B cell (primary cell): ENCODE data around the gene BIK. TPM values are rescaled to one million over a fixed set of nuclear protein-coding genes. Genes with fewer than 3 reads are reported as not detected.

Experiments
- ATAC-seq: fragments of 200-7000 bp; cut with Tn5 transposase; one replicate; pipeline ENCODE4 v1.10.0; 2021; ENCODE audit warnings: low read depth, mild to moderate bottlenecking, moderate number of reproducible peaks, moderate library complexity
- CTCF ChIA-PET: fragments of 350-600 bp; sonication (Branson Sonifier 250); formaldehyde crosslinking; loops from one replicate; lab custom pipeline; 2021; ENCODE audit warnings: antibody characterized with exemption, inconsistent platforms; lab: Charles Lee
- POLR2A ChIA-PET: fragments of 350-600 bp; sonication (Branson Sonifier 250); formaldehyde crosslinking; loops from one replicate; lab custom pipeline; 2021; ENCODE audit warnings: antibody characterized with exemption; lab: Charles Lee
- DNase-seq: peaks from one replicate; pipeline ENCODE4 v3.0.0; 2013
- H2AFZ ChIP-seq: 2 replicates; pipeline ENCODE4 v1.6.1; 2012; ENCODE audit warnings: mild to moderate bottlenecking, low read depth, low read length; ENCODE audit not compliant: insufficient read depth, poor library complexity, severe bottlenecking
- H3K27ac ChIP-seq, 2 donors: 1 replicate in 1 of 2; 2 replicates in 1 of 2; pipeline ENCODE4 v1.5.1; 2012 to 2013; ENCODE audit warnings: low read length in 2 of 2, mild to moderate bottlenecking in 2 of 2, moderate library complexity in 1 of 2
- H3K27me3 ChIP-seq, 4 experiments: fragments of 200-600 bp in 1 of 4; sonication (generic) in 1 of 4; replicated peaks in 1 of 4; 1 replicate in 2 of 4; 2 replicates in 2 of 4; pipeline versions ENCODE4 v1.6.1 to v1.7.0; 2013 to 2016; ENCODE audit warnings: low read length in 3 of 4, mild to moderate bottlenecking in 2 of 4, mixed read lengths in 1 of 4, moderate library complexity in 1 of 4; ENCODE audit not compliant: insufficient read depth in 4 of 4, control insufficient read depth in 3 of 4; ENCODE audit errors: control extremely low read depth in 1 of 4
- H3K36me3 ChIP-seq, 2 experiments: replicated peaks in 1 of 2; 1 replicate in 1 of 2; 2 replicates in 1 of 2; pipeline versions ENCODE4 v1.6.1 to v1.7.1; 2013; ENCODE audit warnings: low read length in 1 of 2; ENCODE audit not compliant: insufficient read depth in 2 of 2, control insufficient read depth in 1 of 2; ENCODE audit errors: control extremely low read depth in 1 of 2, extremely low read depth in 1 of 2
- H3K4me1 ChIP-seq, 2 donors: fragments of 200-600 bp in 1 of 2; sonication (generic) in 1 of 2; 1 replicate in 1 of 2; 2 replicates in 1 of 2; pipeline versions ENCODE4 v1.5.1 to v1.6.1; 2013 to 2017; ENCODE audit warnings: low read length in 2 of 2; ENCODE audit not compliant: control insufficient read depth in 2 of 2, insufficient read depth in 2 of 2
- H3K4me2 ChIP-seq: replicated peaks from 2 replicates; pipeline ENCODE3; 2012; ENCODE audit warnings: mild to moderate bottlenecking, low read depth, low read length; ENCODE audit not compliant: poor library complexity, severe bottlenecking
- H3K4me3 ChIP-seq, 5 experiments: fragments of 200-600 bp in 1 of 5; sonication (generic) in 1 of 5; 1 replicate in 3 of 5; 2 replicates in 2 of 5; pipeline versions ENCODE4 v1.5.1 to v1.7.0; 2011 to 2016; ENCODE audit warnings: low read length in 4 of 5, mild to moderate bottlenecking in 4 of 5, low read depth in 2 of 5, control low read depth in 1 of 5, moderate library complexity in 1 of 5; ENCODE audit not compliant: insufficient read depth in 1 of 5; ENCODE audit errors: control extremely low read depth in 1 of 5, extremely low read depth in 1 of 5
- H3K79me2 ChIP-seq: fragments of 200-600 bp; sonication (generic); one replicate; pipeline ENCODE4 v1.6.0; 2016; ENCODE audit warnings: low read length; ENCODE audit not compliant: control insufficient read depth, insufficient read depth
- H3K9ac ChIP-seq: fragments of 200-600 bp; sonication (generic); 2 replicates; pipeline ENCODE4 v1.6.1; 2017; ENCODE audit warnings: mild to moderate bottlenecking, low read length, moderate library complexity
- H3K9me3 ChIP-seq, 3 donors: one replicate each; pipeline versions ENCODE4 v1.6.1 to v1.7.1; 2013; ENCODE audit warnings: low read length in 2 of 3; ENCODE audit not compliant: control insufficient read depth in 2 of 3, insufficient read depth in 1 of 3; ENCODE audit errors: control extremely low read depth in 1 of 3
- H4K20me1 ChIP-seq: 2 replicates; pipeline ENCODE4 v1.6.0; 2012; ENCODE audit warnings: mild to moderate bottlenecking, low read length; ENCODE audit not compliant: insufficient read depth, control insufficient read depth, poor library complexity, severe bottlenecking
- H3K27ac Mint-ChIP-seq: one replicate; pipeline ENCODE4 v1.8.0; 2021; ENCODE audit warnings: mixed read lengths
- H3K27me3 Mint-ChIP-seq: one replicate; pipeline ENCODE4 v1.8.0; 2021; ENCODE audit warnings: mixed read lengths
- H3K4me1 Mint-ChIP-seq: one replicate; pipeline ENCODE4 v1.8.0; 2021; ENCODE audit warnings: mixed read lengths
- H3K4me3 Mint-ChIP-seq: one replicate; pipeline ENCODE4 v1.8.0; 2021; ENCODE audit warnings: mixed read lengths
- H3K9me3 Mint-ChIP-seq: one replicate; pipeline ENCODE4 v1.8.0; 2022; ENCODE audit warnings: mixed read lengths; ENCODE audit not compliant: insufficient read depth
- CTCF ChIP-seq: fragments of 200-600 bp; IDR thresholded peaks from one replicate; pipeline ENCODE4 v1.8.0; 2022; ENCODE audit warnings: antibody characterized with exemption, mild to moderate bottlenecking
- EZH2 ChIP-seq: IDR thresholded peaks from 2 replicates; pipeline ENCODE4 v1.6.1; 2012; ENCODE audit warnings: borderline replicate concordance, low read depth, mild to moderate bottlenecking, moderate library complexity, low read length; ENCODE audit not compliant: insufficient read depth, poor library complexity, severe bottlenecking
- WGBS: methylation state at CpG from one replicate; pipeline ENCODE4 v1.1.5; 2013; ENCODE audit warnings: missing lambda C conversion rate; ENCODE audit not compliant: insufficient coverage; 5-methylcytosine and 5-hydroxymethylcytosine counted together
- intact Hi-C: fragments of 100-400 bp; cut with micrococcal nuclease; formaldehyde crosslinking; loops from one replicate; pipeline ENCODE4 v1.10.0; 2022
- polyA plus RNA-seq: library from polyadenylated mRNA; depleted of rRNA; stranded (reverse); fragments of >200 nt; gene quantifications from 2 replicates; pipeline ENCODE4 v1.2.3, GENCODE V29; 2012
- total RNA-seq, 2 donors: library from RNA; stranded (reverse); fragments of 120-200 nt in 1 of 2; gene quantifications; 1 replicate in 1 of 2; 2 replicates in 1 of 2; pipeline versions ENCODE4 v1.2.3 to v1.2.4, GENCODE V29; 2013 to 2022

Gene BIK
- total and polyA plus RNA-seq, 2 donors (not counting 1 experiment from before 2014, with no cell fraction given), result 1.3 to 2.7 TPM

GRCh38 chr22:43080616-43081015 lies 29.9 kb upstream of the BIK start:
- Histone ChIP-seq H2AFZ (no peak overlapping the region), H3K4me2 (no peak overlapping the region), H3K36me3 (no peaks in the 10 kb centered on the region), H4K20me1 (no peaks in the 10 kb centered on the region), H3K9ac (no peak overlapping the region), H3K4me1 (no peaks in the 10 kb centered on the region), H3K4me3 (no peak overlapping the region), H3K27me3 (no peaks in the 10 kb centered on the region), H3K9me3 (no peaks in the 10 kb centered on the region), H3K27ac (no peak overlapping the region), H3K79me2 (no peaks in the 10 kb centered on the region)
- no peak overlapping the region for H3K27ac Mint-ChIP-seq
- TF ChIP-seq EZH2, result no peak
- intact Hi-C loops, result no loop called here
- ChIA-PET POLR2A (no interaction called here), CTCF (no interaction called here)
- no peak overlapping the region for H3K4me3 Mint-ChIP-seq
- H3K27me3 Mint-ChIP-seq, result no peaks in the 10 kb centered on the region
- ATAC-seq, result no peak
- DNase-seq, result no peak
- no peaks in the 10 kb centered on the region for H3K9me3 Mint-ChIP-seq
- WGBS, result 100% methylated on average over 1 of the region's 2 CpGs
- H3K4me1 Mint-ChIP-seq, result no peaks in the 10 kb centered on the region

GRCh38 chr22:43081968-43082367 lies 28.6 kb upstream of the BIK start:
- WGBS, result 100% methylated on average over 4 of the region's 4 CpGs
- no peaks in the 10 kb centered on the region for H3K27me3 Mint-ChIP-seq

More at GRCh38 chr22:43081968-43082367, 28.6 kb upstream of the BIK start:
- intact Hi-C loops, result no loop called here
- H4K20me1 ChIP-seq, result no peaks in the 10 kb centered on the region
- DNase-seq (no peak), ATAC-seq (no peak)
- ChIA-PET POLR2A (no interaction called here), CTCF (no interaction called here)
- H3K27ac ChIP-seq, result no peak overlapping the region
- H3K9me3 ChIP-seq, result no peaks in the 10 kb centered on the region
- no peak overlapping the region for H2AFZ ChIP-seq
- H3K27me3 ChIP-seq, result no peaks in the 10 kb centered on the region
- no peaks in the 10 kb centered on the region for H3K36me3 ChIP-seq
- Mint-ChIP-seq H3K4me3 (no peak overlapping the region), H3K9me3 (no peaks in the 10 kb centered on the region), H3K4me1 (no peaks in the 10 kb centered on the region), H3K27ac (no peak overlapping the region)
- TF ChIP-seq EZH2, result no peak
- no peak for TF ChIP-seq CTCF
- H3K4me2 ChIP-seq, result no peak overlapping the region
- H3K79me2 ChIP-seq, result no peaks in the 10 kb centered on the region
- no peak overlapping the region for H3K4me3 ChIP-seq
- no peaks in the 10 kb centered on the region for H3K4me1 ChIP-seq
- no peak overlapping the region for H3K9ac ChIP-seq
